OCI-LY7 (cell line): Measurements from ENCODE around the gene RNASEH1.

ENCODE experiments used
- CTCF ChIP-seq: fragments of 200-600 bp; sonication (generic); conservative IDR thresholded peaks from 2 replicates; pipeline ENCODE4 v1.5.1; 2014; ENCODE audit warnings: mild to moderate bottlenecking, antibody characterized with exemption, low read length, moderate library complexity, mixed read lengths
- EZH2phosphoT487 ChIP-seq: fragments of 200-600 bp; sonication (generic); IDR thresholded peaks from 2 replicates; pipeline ENCODE4 v1.6.1; 2018; ENCODE audit warnings: low read depth, borderline replicate concordance, mild to moderate bottlenecking, mixed run types, antibody characterized with exemption, low read length, moderate library complexity, mixed read lengths

DNA sequence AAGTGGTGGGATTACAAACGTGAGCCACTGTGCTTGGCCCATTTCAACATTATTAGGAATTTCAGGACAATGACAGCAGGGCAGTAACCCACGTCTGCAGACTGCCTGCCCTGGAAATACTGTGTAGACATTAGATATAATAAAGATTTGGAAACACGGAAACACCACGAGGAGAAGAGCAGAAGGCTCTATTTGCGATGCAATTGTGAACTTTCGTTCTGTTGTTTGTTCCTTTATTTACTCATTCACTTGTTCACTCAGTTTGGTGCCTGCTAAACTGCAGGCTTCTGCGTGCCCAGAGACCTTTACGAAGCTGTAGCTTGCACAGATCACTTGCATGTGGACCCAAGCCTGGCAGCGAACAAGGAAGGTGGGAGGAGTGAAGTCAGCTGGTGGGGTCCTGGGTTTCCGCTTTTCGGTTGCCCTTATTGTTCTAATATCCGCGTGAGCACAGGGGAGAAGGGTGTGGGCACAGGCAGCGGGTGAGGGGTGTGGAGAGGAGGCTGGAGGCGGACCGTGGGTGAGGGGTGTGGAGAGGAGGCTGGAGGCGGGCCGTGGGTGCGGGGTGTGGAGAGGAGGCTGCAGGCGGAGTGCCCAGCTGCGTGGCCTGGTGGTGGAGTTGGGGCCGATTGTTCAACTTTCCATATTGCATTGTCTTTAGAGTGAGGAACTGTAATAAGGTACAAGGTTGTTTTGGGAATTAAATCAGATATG, 40.2 kb upstream of the RNASEH1 start:
- TF ChIP-seq CTCF = no peak
- TF ChIP-seq EZH2phosphoT487 = no peak
